ENCODE results near the gene IFT81.
"Not testable (repeated sequence)": the region's sequence is repeated elsewhere in the genome, so short reads cannot be mapped to it uniquely, and the experiment has no call there.

IFT81 gene

GRCh38 chr12:110211639-110212536 is 87.7 kb downstream of the IFT81 start:
- not testable (repeated sequence) for DNase-seq

GRCh38 chr12:110217996-110218674 is 94.0 kb downstream of the IFT81 start:
- no peak for DNase-seq

- DNase-seq = no peak
Measured at GRCh38 chr12:110222027-110222426, 97.9 kb downstream of the IFT81 start.

- DNase-seq = no peak
Measured at GRCh38 chr12:110222433-110222832, 98.3 kb downstream of the IFT81 start.

GRCh38 chr12:110223777-110224378 is 99.7 kb downstream of the IFT81 start:
- no peak for DNase-seq

GRCh38 chr12:110224379-110225304 is 100.5 kb downstream of the IFT81 start:
- no peak for DNase-seq

- no peak for DNase-seq
Measured at GRCh38 chr12:110227138-110227537, 103.0 kb downstream of the IFT81 start.

- DNase-seq = not testable (repeated sequence)
Measured at GRCh38 chr12:110228348-110228747, 104.2 kb downstream of the IFT81 start.

- no peak for DNase-seq
Measured at GRCh38 chr12:110228756-110229155, 104.6 kb downstream of the IFT81 start.

- DNase-seq = no peak
Measured at GRCh38 chr12:110229409-110229808, 105.3 kb downstream of the IFT81 start.

- DNase-seq = no peak
Measured at GRCh38 chr12:110230655-110231054, 106.5 kb downstream of the IFT81 start.

GRCh38 chr12:110233212-110233903 is 109.2 kb downstream of the IFT81 start:
- DNase-seq = no peak

- no peak for DNase-seq
Measured at GRCh38 chr12:110234331-110234751, 110.2 kb downstream of the IFT81 start.

- DNase-seq = no peak
Measured at GRCh38 chr12:110234755-110235154, 110.6 kb downstream of the IFT81 start.

- no peak for DNase-seq
Measured at GRCh38 chr12:110235383-110235782, 111.2 kb downstream of the IFT81 start.

- DNase-seq = no peak
Measured at GRCh38 chr12:110243227-110243626, 119.1 kb downstream of the IFT81 start.

- DNase-seq = no peak
Measured at GRCh38 chr12:110244372-110244771, 120.2 kb downstream of the IFT81 start.

- no peak for DNase-seq
Measured at GRCh38 chr12:110244829-110245228, 120.7 kb downstream of the IFT81 start.

- DNase-seq = no peak
Measured at GRCh38 chr12:110245369-110245772, 121.2 kb downstream of the IFT81 start.

GRCh38 chr12:110246636-110247339 is 122.6 kb downstream of the IFT81 start:
- no peak for DNase-seq

Measured in NCI-H1417 treated with DMSO at 0.1 percent for 48 hours (cell line).